GM15510 (cell line): ENCODE measurements around the gene AQP3.

Experiments used
- POLR2A ChIP-seq: IDR thresholded peaks from 3 replicates; pipeline ENCODE4 v1.6.1; 2011; ENCODE audit warnings: borderline replicate concordance; ENCODE audit not compliant: insufficient read length; ENCODE audit errors: extremely low read depth

Gene AQP3

GRCh38 chr9:33467526-33467925 lies 20.1 kb upstream of the AQP3 start:
- no peak for TF ChIP-seq POLR2A

GRCh38 chr9:33466565-33467495 lies 19.4 kb upstream of the AQP3 start:
- TF ChIP-seq POLR2A = no peak

GRCh38 chr9:33465596-33466564 lies 18.5 kb upstream of the AQP3 start:
- TF ChIP-seq POLR2A = no peak

- TF ChIP-seq POLR2A = no peak
Measured at GRCh38 chr9:33465096-33465495, 17.7 kb upstream of the AQP3 start.

GRCh38 chr9:33464045-33464636 lies 16.7 kb upstream of the AQP3 start:
- no peak for TF ChIP-seq POLR2A

- no peak for TF ChIP-seq POLR2A
Measured at GRCh38 chr9:33463151-33463550, 15.8 kb upstream of the AQP3 start.

GRCh38 chr9:33461492-33461891 lies 14.1 kb upstream of the AQP3 start:
- TF ChIP-seq POLR2A = no peak

GRCh38 chr9:33460854-33461253 lies 13.5 kb upstream of the AQP3 start:
- TF ChIP-seq POLR2A = no peak

GRCh38 chr9:33459115-33459514 lies 11.7 kb upstream of the AQP3 start:
- no peak for TF ChIP-seq POLR2A

- no peak for TF ChIP-seq POLR2A
Measured at GRCh38 chr9:33458444-33458843, 11.1 kb upstream of the AQP3 start.

GRCh38 chr9:33455945-33456344 lies 8.6 kb upstream of the AQP3 start:
- TF ChIP-seq POLR2A = no peak

- TF ChIP-seq POLR2A = no peak
Measured at GRCh38 chr9:33453999-33454660, 6.7 kb upstream of the AQP3 start.

GRCh38 chr9:33453286-33453860 lies 6.0 kb upstream of the AQP3 start:
- TF ChIP-seq POLR2A = no peak

- no peak for TF ChIP-seq POLR2A
Measured at GRCh38 chr9:33452828-33453271, 5.5 kb upstream of the AQP3 start.
